OCI-LY7 (cell line): ENCODE results near the gene L3MBTL1. TPM values are rescaled to one million over a fixed set of nuclear protein-coding genes. Genes with fewer than 3 reads are reported as not detected.

ENCODE experiments used
- BruUV-seq: library from RNA; stranded (reverse); fragments of 400-500 nt; replicated peaks from 2 replicates; lab custom pipeline; 2021; lab: Mats Ljungman, UMichigan
- CTCF ChIA-PET: fragments of 300-600 bp; sonication (Branson Sonifier 250); formaldehyde crosslinking; loops from one replicate; lab custom pipeline; 2022; ENCODE audit warnings: antibody characterized with exemption; ENCODE audit not compliant: unreplicated experiment; lab: Charles Lee
- POLR2A ChIA-PET: fragments of 300-600 bp; sonication (Branson Sonifier 250); formaldehyde crosslinking; loops from one replicate; lab custom pipeline; 2022; ENCODE audit warnings: antibody characterized with exemption; lab: Charles Lee
- DNase-seq: peaks from one replicate; pipeline ENCODE4 v3.0.0-alpha.2; 2015; ENCODE audit warnings: low spot score
- H2AFZ ChIP-seq: fragments of 200-600 bp; sonication (generic), shearing (Covaris generic); 2 replicates; pipeline ENCODE4 v1.6.1; 2014; ENCODE audit warnings: mild to moderate bottlenecking, antibody characterized with exemption, low read length, moderate library complexity
- H3K27ac ChIP-seq: fragments of 200-600 bp; sonication (generic); 2 replicates; pipeline ENCODE4 v1.5.1; 2014; ENCODE audit warnings: mixed run types, low read depth, mild to moderate bottlenecking, moderate library complexity, low read length, inconsistent platforms; ENCODE audit not compliant: poor library complexity, severe bottlenecking
- H3K36me3 ChIP-seq: fragments of 200-600 bp; sonication (generic); 2 replicates; pipeline ENCODE4 v1.6.1; 2014; ENCODE audit warnings: mild to moderate bottlenecking, antibody characterized with exemption, low read length, moderate library complexity, mixed read lengths; ENCODE audit not compliant: insufficient read depth
- H3K4me1 ChIP-seq: fragments of 200-600 bp; sonication (generic); 2 replicates; pipeline ENCODE4 v1.5.1; 2014; ENCODE audit warnings: mild to moderate bottlenecking, low read length; ENCODE audit not compliant: insufficient read depth, poor library complexity, severe bottlenecking
- H3K4me2 ChIP-seq: fragments of 200-600 bp; sonication (generic); 2 replicates; pipeline ENCODE4 v1.6.1; 2014; ENCODE audit warnings: mild to moderate bottlenecking, low read length
- H3K4me3 ChIP-seq: fragments of 200-600 bp; sonication (generic); 2 replicates; pipeline ENCODE4 v1.5.1; 2014; ENCODE audit warnings: mild to moderate bottlenecking, low read depth, low read length; ENCODE audit not compliant: poor library complexity, severe bottlenecking
- H3K79me2 ChIP-seq: fragments of 200-600 bp; sonication (generic); 2 replicates; pipeline ENCODE4 v1.6.1; 2016; ENCODE audit warnings: low read depth, mild to moderate bottlenecking, low read length, moderate library complexity, mixed read lengths; ENCODE audit not compliant: insufficient read depth
- H3K9me2 ChIP-seq: fragments of 200-600 bp; sonication (generic); 2 replicates; pipeline ENCODE4 v1.6.1; 2016; ENCODE audit warnings: mild to moderate bottlenecking, low read length, mixed read lengths; ENCODE audit not compliant: insufficient read depth
- H3K9me3 ChIP-seq: fragments of 200-600 bp; sonication (generic); 2 replicates; pipeline ENCODE4 v1.6.1; 2014; ENCODE audit warnings: mild to moderate bottlenecking, mixed run types, low read length, mixed read lengths
- H4K20me1 ChIP-seq: fragments of 200-600 bp; sonication (generic); 2 replicates; pipeline ENCODE4 v1.6.1; 2014; ENCODE audit warnings: mild to moderate bottlenecking, antibody characterized with exemption, low read length, moderate library complexity, mixed read lengths; ENCODE audit not compliant: insufficient read depth
- CTCF ChIP-seq: fragments of 200-600 bp; sonication (generic); conservative IDR thresholded peaks from 2 replicates; pipeline ENCODE4 v1.5.1; 2014; ENCODE audit warnings: mild to moderate bottlenecking, antibody characterized with exemption, low read length, moderate library complexity, mixed read lengths
- EZH2phosphoT487 ChIP-seq: fragments of 200-600 bp; sonication (generic); IDR thresholded peaks from 2 replicates; pipeline ENCODE4 v1.6.1; 2018; ENCODE audit warnings: low read depth, borderline replicate concordance, mild to moderate bottlenecking, mixed run types, antibody characterized with exemption, low read length, moderate library complexity, mixed read lengths
- intact Hi-C: fragments of 100-400 bp; cut with micrococcal nuclease; formaldehyde crosslinking; loops from one replicate; pipeline ENCODE4 v1.10.0; 2022; ENCODE audit not compliant: unreplicated experiment
- total RNA-seq, 2 experiments: library from RNA; depleted of rRNA in 1 of 2; stranded (reverse); fragments of >200 nt in 1 of 2; shearing (Covaris generic) in 1 of 2; gene quantifications; 2 replicates each; pipeline ENCODE4 v1.2.3, GENCODE V29; 2014 to 2022

Gene L3MBTL1
- total RNA-seq, 2 experiments from 2014 or later, result 22.4 to 27.8 TPM

DNA sequence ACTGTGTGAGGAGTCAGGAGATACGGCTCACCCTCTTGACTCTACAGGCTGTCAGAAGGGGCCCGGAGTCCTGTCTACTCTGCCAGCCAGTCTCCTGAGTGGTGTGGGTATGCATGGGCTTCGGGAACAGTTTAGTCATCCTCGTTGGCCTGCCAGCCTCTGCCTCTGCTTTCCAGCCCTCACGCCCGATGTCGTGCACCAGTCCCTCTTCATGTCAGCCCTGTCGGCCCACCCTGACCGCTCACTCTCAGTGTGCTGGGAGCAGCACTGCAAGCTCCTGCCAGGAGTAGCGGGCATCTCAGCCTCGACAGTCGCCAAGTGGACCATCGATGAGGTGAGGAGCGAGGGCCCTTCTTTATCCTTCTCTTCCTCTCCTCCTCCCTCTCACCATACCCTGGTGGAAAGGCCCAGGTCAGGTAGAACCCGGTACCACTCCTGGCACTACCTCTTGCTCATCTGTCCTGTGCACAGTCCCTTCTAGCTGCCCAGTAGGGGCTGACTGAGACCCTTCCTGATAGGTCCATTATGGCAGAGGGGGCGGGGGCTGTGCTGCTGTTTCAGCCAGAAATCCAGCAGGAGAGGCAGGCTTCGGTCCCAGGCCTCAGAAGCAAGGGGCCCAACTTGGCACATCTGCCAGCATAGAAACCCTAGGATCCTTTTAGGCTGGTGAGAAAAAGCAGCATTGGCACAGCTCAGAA is 32.6 kb downstream of the L3MBTL1 start:
- CTCF ChIA-PET, result no interaction called here
- Histone ChIP-seq H3K9me2 (no peaks in the 10 kb centered on the region), H3K4me1 (no peaks in the 10 kb centered on the region), H3K27ac (no peak overlapping the region), H2AFZ (no peak overlapping the region), H3K4me2 (no peak overlapping the region), H3K36me3 (no peaks in the 10 kb centered on the region; the same call in none of the 2 replicates), H4K20me1 (no peaks in the 10 kb centered on the region), H3K9me3 (no peaks in the 10 kb centered on the region), H3K79me2 (no peaks in the 10 kb centered on the region), H3K4me3 (no peak overlapping the region)
- DNase-seq, result no peak
- no peak for TF ChIP-seq CTCF
- no peak for TF ChIP-seq EZH2phosphoT487
- POLR2A ChIA-PET, result no interaction called here
- BruUV-seq, result no TSS peak
- intact Hi-C loops, result no loop called here

- H4K20me1 ChIP-seq, result no peaks in the 10 kb centered on the region
- TF ChIP-seq EZH2phosphoT487, result no peak
- TF ChIP-seq CTCF, result no peak
- no peak for DNase-seq
- H3K79me2 ChIP-seq, result no peaks in the 10 kb centered on the region
- H3K36me3 ChIP-seq, result no peaks in the 10 kb centered on the region; the same call in none of the 2 replicates
- no peak overlapping the region for H3K4me3 ChIP-seq
- no peak overlapping the region for H3K27ac ChIP-seq
- intact Hi-C loops, result no loop called here
- no peaks in the 10 kb centered on the region for H3K4me1 ChIP-seq
- no peaks in the 10 kb centered on the region for H3K9me2 ChIP-seq
- CTCF ChIA-PET, result no interaction called here
- H2AFZ ChIP-seq, result no peak overlapping the region
- no TSS peak for BruUV-seq
- POLR2A ChIA-PET, result interaction anchor here (0.6 kb wide), 1 partner anchor 98 kb away, joined by 3 read pairs; no protein-coding TSS in a partner anchor
- no peak overlapping the region for H3K4me2 ChIP-seq
- no peaks in the 10 kb centered on the region for H3K9me3 ChIP-seq
These were observed 33.2 kb downstream of the L3MBTL1 start for GRCh38 chr20:43540673-43541060.

GRCh38 chr20:43541214-43541613 is 33.7 kb downstream of the L3MBTL1 start:
- ChIA-PET CTCF (no interaction called here), POLR2A (interaction anchor here (0.6 kb wide), 1 partner anchor 98 kb away, joined by 3 read pairs; no protein-coding TSS in a partner anchor)
- Histone ChIP-seq H3K4me3 (no peak overlapping the region), H3K4me1 (no peaks in the 10 kb centered on the region), H3K9me3 (no peaks in the 10 kb centered on the region), H3K36me3 (no peaks in the 10 kb centered on the region; the same call in none of the 2 replicates), H3K9me2 (no peaks in the 10 kb centered on the region), H4K20me1 (no peaks in the 10 kb centered on the region), H3K79me2 (no peaks in the 10 kb centered on the region), H3K4me2 (no peak overlapping the region), H2AFZ (no peak overlapping the region), H3K27ac (no peak overlapping the region)
- TF ChIP-seq CTCF (no peak), EZH2phosphoT487 (no peak)
- no peak for DNase-seq
- BruUV-seq, result no TSS peak
- intact Hi-C loops, result no loop called here
